Measurements from ENCODE around the gene GK2. TPM values are rescaled to one million over a fixed set of nuclear protein-coding genes. Genes with fewer than 3 reads are reported as not detected.

GK2 gene
- total RNA-seq, 1 experiment from 2014 or later, result not detected

DNA sequence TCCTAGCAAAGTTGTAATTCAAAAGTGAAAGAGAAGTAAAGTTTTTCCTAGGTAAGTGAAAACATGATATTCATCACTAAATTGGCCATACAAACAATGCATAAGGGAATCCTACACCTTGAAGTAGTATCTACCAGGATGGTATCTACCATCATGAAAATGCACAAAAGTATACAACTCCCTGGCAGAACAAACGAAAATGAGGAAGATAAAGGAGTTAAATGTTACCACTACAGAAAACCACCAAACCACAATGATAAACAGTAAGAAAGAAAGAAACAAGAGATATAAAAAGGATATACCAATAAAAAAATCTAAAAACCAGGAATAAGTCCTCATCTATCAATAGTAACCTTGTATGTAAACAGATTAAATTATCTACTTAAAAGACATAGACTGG is 26.9 kb downstream of the GK2 start:
- intact Hi-C loops (cut with micrococcal nuclease), result no loop called here
- CTCF ChIA-PET, result interaction anchor here (0.6 kb wide), 1 partner anchor 1924 kb away, joined by 3 read pairs; no protein-coding TSS in a partner anchor
- POLR2A ChIA-PET, result no interaction called here
- no TSS peak for BruUV-seq (replicated peaks)
- H3K4me1 Mint-ChIP-seq (ENCODE audit: insufficient read depth, unreplicated experiment), result no peaks in the 10 kb centered on the region
- H3K36me3 Mint-ChIP-seq (ENCODE audit: insufficient read depth, unreplicated experiment), result no peaks in the 10 kb centered on the region
- no peaks in the 10 kb centered on the region for H3K9me3 Mint-ChIP-seq (ENCODE audit: unreplicated experiment)
- no peak overlapping the region for H3K27ac Mint-ChIP-seq (ENCODE audit: low read depth, unreplicated experiment)
- no peak for TF ChIP-seq CTCF (IDR thresholded peaks at IDR 0.05; ENCODE audit: unreplicated experiment)
- H3K4me3 Mint-ChIP-seq (ENCODE audit: unreplicated experiment), result no peak overlapping the region
- H3K27me3 Mint-ChIP-seq (ENCODE audit: insufficient read depth, unreplicated experiment), result peaks cover 41% of the 10 kb centered on the region
- DNase-seq (ENCODE audit: unreplicated experiment), result no peak

GRCh38 chr4:79370026-79370425 is 38.0 kb downstream of the GK2 start:
- intact Hi-C loops (cut with micrococcal nuclease), result no loop called here
- Mint-ChIP-seq H3K4me3 (ENCODE audit: unreplicated experiment) (no peak overlapping the region), H3K4me1 (ENCODE audit: insufficient read depth, unreplicated experiment) (no peaks in the 10 kb centered on the region), H3K9me3 (ENCODE audit: unreplicated experiment) (no peaks in the 10 kb centered on the region), H3K36me3 (ENCODE audit: insufficient read depth, unreplicated experiment) (no peaks in the 10 kb centered on the region), H3K27me3 (ENCODE audit: insufficient read depth, unreplicated experiment) (peaks cover 25% of the 10 kb centered on the region), H3K27ac (ENCODE audit: low read depth, unreplicated experiment) (no peak overlapping the region)
- CTCF ChIA-PET, result no interaction called here
- no TSS peak for BruUV-seq (replicated peaks)
- no peak for DNase-seq (ENCODE audit: unreplicated experiment)
- POLR2A ChIA-PET, result no interaction called here
- TF ChIP-seq CTCF (IDR thresholded peaks at IDR 0.05; ENCODE audit: unreplicated experiment), result no peak

DNA sequence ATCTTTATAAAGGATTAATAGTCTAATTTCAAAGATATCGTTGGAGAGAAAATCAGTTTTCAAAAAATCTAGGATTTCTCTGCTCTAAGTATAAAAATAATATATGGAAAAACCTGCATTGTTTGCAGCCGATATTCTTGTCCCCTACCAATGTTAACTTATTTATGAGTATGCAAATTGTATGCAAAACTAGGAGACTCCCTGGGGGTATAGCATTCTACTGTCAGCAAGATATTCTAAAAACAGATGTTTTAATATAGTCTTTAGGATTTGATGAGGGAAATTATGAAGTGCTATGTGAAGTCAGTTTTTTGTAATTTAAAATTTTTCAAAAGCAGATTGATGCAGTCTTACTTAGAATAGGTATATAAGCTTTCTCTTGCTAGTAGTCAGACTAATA is 40.9 kb downstream of the GK2 start:
- no peak for TF ChIP-seq CTCF (IDR thresholded peaks at IDR 0.05; ENCODE audit: unreplicated experiment)
- DNase-seq (ENCODE audit: unreplicated experiment), result no peak
- intact Hi-C loops (cut with micrococcal nuclease), result no loop called here
- Mint-ChIP-seq H3K27me3 (ENCODE audit: insufficient read depth, unreplicated experiment) (peaks cover 25% of the 10 kb centered on the region), H3K36me3 (ENCODE audit: insufficient read depth, unreplicated experiment) (no peaks in the 10 kb centered on the region), H3K4me3 (ENCODE audit: unreplicated experiment) (no peak overlapping the region), H3K27ac (ENCODE audit: low read depth, unreplicated experiment) (no peak overlapping the region), H3K9me3 (ENCODE audit: unreplicated experiment) (no peaks in the 10 kb centered on the region), H3K4me1 (ENCODE audit: insufficient read depth, unreplicated experiment) (no peaks in the 10 kb centered on the region)
- BruUV-seq (replicated peaks), result no TSS peak
- CTCF ChIA-PET, result interaction anchor here (0.6 kb wide), 1 partner anchor 1346 kb away, joined by 3 read pairs; no protein-coding TSS in a partner anchor
- POLR2A ChIA-PET, result no interaction called here

GRCh38 chr4:79366422-79366821 is 41.6 kb downstream of the GK2 start:
- intact Hi-C loops (cut with micrococcal nuclease), result no loop called here
- H3K27ac Mint-ChIP-seq (ENCODE audit: low read depth, unreplicated experiment), result no peak overlapping the region
- BruUV-seq (replicated peaks), result no TSS peak
- ChIA-PET POLR2A (no interaction called here), CTCF (interaction anchor here (0.7 kb wide), 1 partner anchor 1982 kb away, joined by 4 read pairs; no protein-coding TSS in a partner anchor)
- H3K4me3 Mint-ChIP-seq (ENCODE audit: unreplicated experiment), result no peak overlapping the region
- peaks cover 24% of the 10 kb centered on the region for H3K27me3 Mint-ChIP-seq (ENCODE audit: insufficient read depth, unreplicated experiment)
- DNase-seq (ENCODE audit: unreplicated experiment), result no peak
- no peaks in the 10 kb centered on the region for H3K4me1 Mint-ChIP-seq (ENCODE audit: insufficient read depth, unreplicated experiment)
- H3K36me3 Mint-ChIP-seq (ENCODE audit: insufficient read depth, unreplicated experiment), result no peaks in the 10 kb centered on the region
- no peak for TF ChIP-seq CTCF (IDR thresholded peaks at IDR 0.05; ENCODE audit: unreplicated experiment)
- no peaks in the 10 kb centered on the region for H3K9me3 Mint-ChIP-seq (ENCODE audit: unreplicated experiment)
